ENCODE data around the gene FCN1.

Gene FCN1

GRCh38 chr9:134922066-134922931, 4.6 kb upstream of the FCN1 start:
- TF ChIP-seq SIN3A (IDR thresholded peaks at IDR 0.05; ENCODE audit: borderline replicate concordance, insufficient read depth, low read length): no peak
- TF ChIP-seq POLR2AphosphoS5 (IDR thresholded peaks at IDR 0.05; ENCODE audit: low read depth, low read length): no peak
- TF ChIP-seq TAF1 (IDR thresholded peaks at IDR 0.05; ENCODE audit: borderline replicate concordance, insufficient read depth, low read length): no peak
- no peak for TF ChIP-seq FOXP2 (optimal IDR thresholded peaks at IDR 0.05; ENCODE audit: borderline replicate concordance, extremely low read depth, extremely low read length, insufficient read depth)
- TF ChIP-seq REST (IDR thresholded peaks at IDR 0.05; ENCODE audit: insufficient read depth in 1 of 2, low read depth in 2 of 2, low read length in 2 of 2): no peak

GRCh38 chr9:134919303-134919702, 1.6 kb upstream of the FCN1 start:
- TF ChIP-seq TAF1 (IDR thresholded peaks at IDR 0.05; ENCODE audit: borderline replicate concordance, insufficient read depth, low read length): no peak
- TF ChIP-seq SIN3A (IDR thresholded peaks at IDR 0.05; ENCODE audit: borderline replicate concordance, insufficient read depth, low read length): no peak
- no peak for TF ChIP-seq REST (IDR thresholded peaks at IDR 0.05; ENCODE audit: insufficient read depth in 1 of 2, low read depth in 2 of 2, low read length in 2 of 2)
- TF ChIP-seq FOXP2 (optimal IDR thresholded peaks at IDR 0.05; ENCODE audit: borderline replicate concordance, extremely low read depth, extremely low read length, insufficient read depth): no peak
- TF ChIP-seq POLR2AphosphoS5 (IDR thresholded peaks at IDR 0.05; ENCODE audit: low read depth, low read length): no peak

GRCh38 chr9:134918646-134919045, 934 bp upstream of the FCN1 start:
- TF ChIP-seq POLR2AphosphoS5 (IDR thresholded peaks at IDR 0.05; ENCODE audit: low read depth, low read length): no peak
- TF ChIP-seq FOXP2 (optimal IDR thresholded peaks at IDR 0.05; ENCODE audit: borderline replicate concordance, extremely low read depth, extremely low read length, insufficient read depth): no peak
- no peak for TF ChIP-seq SIN3A (IDR thresholded peaks at IDR 0.05; ENCODE audit: borderline replicate concordance, insufficient read depth, low read length)
- TF ChIP-seq REST (IDR thresholded peaks at IDR 0.05; ENCODE audit: insufficient read depth in 1 of 2, low read depth in 2 of 2, low read length in 2 of 2): no peak
- TF ChIP-seq TAF1 (IDR thresholded peaks at IDR 0.05; ENCODE audit: borderline replicate concordance, insufficient read depth, low read length): no peak

GRCh38 chr9:134916161-134916665, 1.5 kb downstream of the FCN1 start:
- no peak for TF ChIP-seq POLR2AphosphoS5 (IDR thresholded peaks at IDR 0.05; ENCODE audit: low read depth, low read length)
- no peak for TF ChIP-seq FOXP2 (optimal IDR thresholded peaks at IDR 0.05; ENCODE audit: borderline replicate concordance, extremely low read depth, extremely low read length, insufficient read depth)
- TF ChIP-seq SIN3A (IDR thresholded peaks at IDR 0.05; ENCODE audit: borderline replicate concordance, insufficient read depth, low read length): no peak
- TF ChIP-seq TAF1 (IDR thresholded peaks at IDR 0.05; ENCODE audit: borderline replicate concordance, insufficient read depth, low read length): no peak
- TF ChIP-seq REST (IDR thresholded peaks at IDR 0.05; ENCODE audit: insufficient read depth in 1 of 2, low read depth in 2 of 2, low read length in 2 of 2): no peak

Data from PFSK-1 (cell line).